ENCODE measurements around the gene ERC2.

Gene ERC2

DNA sequence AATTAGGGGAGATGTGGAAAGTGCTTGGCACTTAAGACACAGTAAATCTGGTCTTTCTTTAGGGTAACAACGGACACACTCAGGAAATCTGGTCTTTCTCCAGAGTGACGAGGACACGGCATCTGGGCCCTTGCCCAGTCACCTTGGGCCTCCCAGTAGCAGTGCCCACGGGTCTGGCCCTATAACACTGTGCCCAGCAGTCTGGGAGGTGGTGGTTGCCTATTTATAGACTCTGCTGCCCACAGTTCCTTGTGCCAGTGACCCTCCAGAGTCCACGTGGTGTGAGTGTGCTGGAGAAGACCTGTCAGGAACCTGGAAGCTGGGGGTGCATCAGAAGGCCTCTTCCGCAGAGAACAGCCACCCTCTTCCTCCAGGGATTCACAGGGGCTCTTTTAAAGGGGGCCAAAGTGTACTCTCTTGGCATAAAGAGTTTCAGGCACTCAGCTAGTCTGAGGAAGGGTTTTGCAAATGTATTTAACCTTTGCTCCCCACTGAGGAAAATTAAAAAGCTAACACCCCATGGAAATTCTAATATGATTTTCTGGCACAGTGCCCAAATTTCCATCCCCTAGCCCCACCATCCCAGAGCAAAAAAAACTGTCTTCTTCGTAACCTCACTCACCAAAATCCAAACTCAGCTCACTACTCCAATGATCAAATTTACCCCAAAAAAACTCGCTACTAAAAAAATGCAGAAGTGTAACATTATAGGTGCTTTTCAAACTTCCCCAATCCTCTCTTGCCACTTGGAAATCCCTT, 996.6 kb downstream of the ERC2 start:
- DNase-seq (ENCODE audit: low read depth): no peak

DNA sequence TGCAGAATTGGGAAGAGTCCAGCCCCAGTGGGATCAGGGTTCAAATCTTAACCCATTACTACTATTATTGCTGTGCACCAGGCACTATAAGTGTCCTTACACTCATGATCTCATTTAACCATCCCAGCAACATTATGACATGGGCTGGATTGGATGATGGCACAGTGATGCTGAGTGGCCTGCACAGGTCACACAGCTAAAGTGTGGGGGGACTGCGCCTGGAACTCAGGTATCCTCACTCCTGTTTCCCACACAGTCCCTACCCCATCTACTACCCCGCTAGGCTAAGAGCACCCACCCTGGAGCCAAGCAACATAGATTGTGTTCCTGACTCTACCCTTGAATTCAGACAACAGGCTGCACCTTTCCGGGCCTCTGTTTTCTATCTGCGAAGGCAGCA, 997.2 kb downstream of the ERC2 start:
- DNase-seq (ENCODE audit: low read depth): no peak

- DNase-seq (ENCODE audit: low read depth): no peak
Measured at GRCh38 chr3:55469957-55470526, 998.2 kb downstream of the ERC2 start.

- no peak for DNase-seq (ENCODE audit: low read depth)
Measured at GRCh38 chr3:55468251-55468650, 1000.0 kb downstream of the ERC2 start.

GRCh38 chr3:55467099-55467498, 1001.2 kb downstream of the ERC2 start:
- peak; percentile 77 for DNase-seq (ENCODE audit: low read depth)

DNA sequence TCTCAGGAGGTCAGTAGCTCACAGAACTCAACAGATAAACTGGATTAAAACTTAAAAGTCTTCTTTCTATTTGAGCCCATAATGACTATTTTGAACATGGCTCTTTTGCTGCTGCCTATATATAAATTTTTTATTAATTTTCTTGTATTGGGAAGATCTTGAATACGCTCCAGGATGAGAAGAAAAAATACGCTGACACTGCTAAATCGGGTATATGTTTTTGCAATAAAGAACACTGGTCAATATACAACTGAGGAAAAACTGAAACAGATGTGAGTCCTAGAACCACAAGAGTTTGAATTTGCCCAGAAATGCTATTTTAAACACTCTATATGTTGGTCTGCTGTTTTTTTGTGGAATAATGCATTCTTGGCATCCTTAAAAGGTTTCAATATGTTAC, 1001.7 kb downstream of the ERC2 start:
- DNase-seq (ENCODE audit: low read depth): no peak

GRCh38 chr3:55461896-55462295, 1006.4 kb downstream of the ERC2 start:
- no peak for DNase-seq (ENCODE audit: low read depth)

GRCh38 chr3:55459838-55460237, 1008.4 kb downstream of the ERC2 start:
- DNase-seq (ENCODE audit: low read depth): no peak
